ENCODE measurements around the gene PLA2G4C.

DNA sequence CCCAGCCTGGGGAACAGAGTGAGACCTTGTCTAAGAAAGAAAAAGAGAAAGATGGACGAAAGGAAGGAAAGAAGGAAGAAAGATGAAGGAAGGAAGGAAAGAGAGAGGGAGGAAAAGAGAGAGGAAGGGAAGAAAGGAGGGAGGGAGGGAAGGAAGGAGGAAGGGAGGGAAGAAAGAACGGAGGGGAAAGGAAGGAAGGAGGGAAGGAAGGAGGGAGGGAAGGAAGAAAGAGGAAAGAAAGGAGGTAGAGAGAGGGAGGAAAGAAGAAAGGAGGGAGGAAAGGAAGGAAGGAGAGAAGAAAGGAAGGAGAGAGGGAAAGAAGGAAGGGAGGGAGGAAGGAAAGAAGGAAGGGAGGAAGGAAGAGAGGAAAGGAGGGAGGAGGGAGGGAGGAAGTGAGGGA is 87.6 kb downstream of the PLA2G4C start:
- TF ChIP-seq, protein P1, sequence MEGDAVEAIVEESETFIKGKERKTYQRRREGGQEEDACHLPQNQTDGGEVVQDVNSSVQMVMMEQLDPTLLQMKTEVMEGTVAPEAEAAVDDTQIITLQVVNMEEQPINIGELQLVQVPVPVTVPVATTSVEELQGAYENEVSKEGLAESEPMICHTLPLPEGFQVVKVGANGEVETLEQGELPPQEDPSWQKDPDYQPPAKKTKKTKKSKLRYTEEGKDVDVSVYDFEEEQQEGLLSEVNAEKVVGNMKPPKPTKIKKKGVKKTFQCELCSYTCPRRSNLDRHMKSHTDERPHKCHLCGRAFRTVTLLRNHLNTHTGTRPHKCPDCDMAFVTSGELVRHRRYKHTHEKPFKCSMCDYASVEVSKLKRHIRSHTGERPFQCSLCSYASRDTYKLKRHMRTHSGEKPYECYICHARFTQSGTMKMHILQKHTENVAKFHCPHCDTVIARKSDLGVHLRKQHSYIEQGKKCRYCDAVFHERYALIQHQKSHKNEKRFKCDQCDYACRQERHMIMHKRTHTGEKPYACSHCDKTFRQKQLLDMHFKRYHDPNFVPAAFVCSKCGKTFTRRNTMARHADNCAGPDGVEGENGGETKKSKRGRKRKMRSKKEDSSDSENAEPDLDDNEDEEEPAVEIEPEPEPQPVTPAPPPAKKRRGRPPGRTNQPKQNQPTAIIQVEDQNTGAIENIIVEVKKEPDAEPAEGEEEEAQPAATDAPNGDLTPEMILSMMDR (IDR thresholded peaks at IDR 0.05) = no peak
- TF ChIP-seq POLR2AphosphoS5 (IDR thresholded peaks at IDR 0.05) (no peak), EP300 (IDR thresholded peaks at IDR 0.05) (no peak), POLR2A (IDR thresholded peaks at IDR 0.05) (no peak)
